GM23338 (cell line): ENCODE measurements around the gene FOXF1. TPM values are rescaled to one million over a fixed set of nuclear protein-coding genes. Genes with fewer than 3 reads are reported as not detected.
A peak's percentile ranks its signal among the peaks of the same experiment; 100 is the strongest.

Source experiments
- ATAC-seq: fragments of 200-7000 bp; cut with Tn5 transposase; 3 replicates; pipeline ENCODE4 v1.9.1; 2020
- DNase-seq: peaks from one replicate; pipeline ENCODE4 v3.0.0-alpha.2; 2015; ENCODE audit warnings: low spot score
- H2AFZ ChIP-seq: fragments of 200-600 bp; sonication (generic); 2 replicates; pipeline ENCODE4 v1.8.0; 2016; ENCODE audit warnings: antibody characterized with exemption, mild to moderate bottlenecking, moderate library complexity
- H3F3A ChIP-seq: fragments of 200-600 bp; sonication (generic); replicated peaks from 2 replicates; pipeline ENCODE4 v1.8.0; 2017; ENCODE audit warnings: antibody characterized with exemption, mixed run types, low read depth
- H3K27ac ChIP-seq: fragments of 200-600 bp; sonication (generic); 2 replicates; pipeline ENCODE4 v1.6.1; 2016; ENCODE audit warnings: low read depth
- H3K27me3 ChIP-seq: fragments of 200-600 bp; sonication (generic); 2 replicates; pipeline ENCODE4 v1.8.0; 2016; ENCODE audit warnings: mild to moderate bottlenecking, mixed run types, moderate library complexity; ENCODE audit not compliant: insufficient read depth
- H3K36me3 ChIP-seq: fragments of 200-600 bp; sonication (generic); 2 replicates; pipeline ENCODE4 v1.8.0; 2016; ENCODE audit warnings: mild to moderate bottlenecking; ENCODE audit not compliant: insufficient read depth
- H3K4me1 ChIP-seq: fragments of 200-600 bp; sonication (generic); 2 replicates; pipeline ENCODE4 v1.8.0; 2016; ENCODE audit warnings: mild to moderate bottlenecking, moderate library complexity; ENCODE audit not compliant: insufficient read depth
- H3K4me2 ChIP-seq: fragments of 200-600 bp; sonication (generic); 2 replicates; pipeline ENCODE4 v1.7.1; 2017; ENCODE audit warnings: mixed run types
- H3K4me3 ChIP-seq: fragments of 200-600 bp; sonication (generic); 2 replicates; pipeline ENCODE4 v1.6.1; 2016; ENCODE audit warnings: mixed run types
- H3K79me2 ChIP-seq: fragments of 200-600 bp; sonication (generic); replicated peaks from 2 replicates; pipeline ENCODE4 v1.8.0; 2017; ENCODE audit warnings: mild to moderate bottlenecking; ENCODE audit not compliant: insufficient read depth
- H3K9me2 ChIP-seq: fragments of 200-600 bp; sonication (generic); 2 replicates; pipeline ENCODE4 v1.8.0; 2017; ENCODE audit not compliant: insufficient read depth
- H4K20me1 ChIP-seq: fragments of 200-600 bp; sonication (generic); replicated peaks from 2 replicates; pipeline ENCODE4 v1.8.0; 2017; ENCODE audit warnings: mild to moderate bottlenecking; ENCODE audit not compliant: insufficient read depth
- H3K27ac Mint-ChIP-seq: 2 replicates; pipeline ENCODE4 v1.8.0; 2020; ENCODE audit warnings: inconsistent platforms, mild to moderate bottlenecking, moderate library complexity, mixed read lengths
- H3K27me3 Mint-ChIP-seq: 3 replicates; pipeline ENCODE4 v1.8.0; 2022; ENCODE audit warnings: low read depth, mild to moderate bottlenecking, moderate library complexity, mixed read lengths, inconsistent platforms; ENCODE audit not compliant: insufficient read depth, poor library complexity
- H3K36me3 Mint-ChIP-seq: 3 replicates; pipeline ENCODE4 v1.8.0; 2021; ENCODE audit warnings: low read depth, mild to moderate bottlenecking, inconsistent platforms, moderate library complexity, mixed read lengths
- H3K4me1 Mint-ChIP-seq: 3 replicates; pipeline ENCODE4 v1.8.0; 2020; ENCODE audit warnings: mild to moderate bottlenecking, inconsistent platforms, mixed read lengths
- H3K4me3 Mint-ChIP-seq: 3 replicates; pipeline ENCODE4 v1.8.0; 2021; ENCODE audit warnings: moderate library complexity, mild to moderate bottlenecking, inconsistent platforms, mixed read lengths
- H3K9me3 Mint-ChIP-seq: 3 replicates; pipeline ENCODE4 v1.8.0; 2020; ENCODE audit warnings: moderate library complexity, mild to moderate bottlenecking, inconsistent platforms, mixed read lengths
- CREB1 ChIP-seq: fragments of 250-450 bp; sonication (Bioruptor Pico); IDR thresholded peaks from 2 replicates; pipeline ENCODE4 v1.5.0; 2020; ENCODE audit warnings: low read depth, mild to moderate bottlenecking, moderate library complexity
- CTCF ChIP-seq, 2 experiments: fragments of 200-600 bp in 1 of 2; sonication (generic) in 1 of 2; conservative IDR thresholded peaks; 2 replicates each; pipeline versions ENCODE4 v1.5.1 to v1.6.1; 2016 to 2017; ENCODE audit warnings: antibody characterized with exemption in 2 of 2, low read depth in 2 of 2, mild to moderate bottlenecking in 2 of 2, moderate library complexity in 1 of 2
- EZH2 ChIP-seq: fragments of 200-600 bp; sonication (generic); IDR thresholded peaks from one replicate; pipeline ENCODE4 v1.8.0; 2017; ENCODE audit warnings: antibody characterized with exemption, mild to moderate bottlenecking, low read depth; ENCODE audit not compliant: unreplicated experiment
- EZH2phosphoT487 ChIP-seq: fragments of 200-600 bp; sonication (generic); IDR thresholded peaks from one replicate; pipeline ENCODE4 v1.8.1; 2018; ENCODE audit warnings: antibody characterized with exemption; ENCODE audit not compliant: unreplicated experiment
- REST ChIP-seq: IDR thresholded peaks from one replicate; pipeline ENCODE4 v1.6.1; 2018; ENCODE audit warnings: antibody characterized with exemption; ENCODE audit not compliant: unreplicated experiment
- polyA plus RNA-seq: library from polyadenylated mRNA; unstranded; fragments of >200 nt; fragmentation: Nextera tagmentation; extraction: Ambion mirVana; gene quantifications from 2 replicates; pipeline ENCODE4 v1.2.1, GENCODE V29; 2016
- total RNA-seq: library from RNA; depleted of rRNA; stranded (reverse); fragments of >200 nt; shearing (Covaris generic); gene quantifications from 2 replicates; pipeline ENCODE4 v1.2.3, GENCODE V29; 2014

Gene FOXF1
- total and polyA plus RNA-seq, 2 experiments from 2014 or later, result 0.10 to 0.15 TPM

GRCh38 chr16:86514481-86515376, 4.4 kb downstream of the FOXF1 start:
- 0 out of 2 replicates have a peak, but pooled peaks cover 6% of the 10 kb centered on the region for H3F3A ChIP-seq
- Mint-ChIP-seq H3K27me3 (peaks cover 91% of the 10 kb centered on the region), H3K4me1 (peaks cover 24% of the 10 kb centered on the region), H3K36me3 (no peaks in the 10 kb centered on the region), H3K9me3 (no peaks in the 10 kb centered on the region; the same call in 1 of the 3 replicates), H3K4me3 (peak overlapping the region; percentile 38; the same call in 1 of the 3 replicates), H3K27ac (no peak overlapping the region)
- H3K4me3 ChIP-seq, result peak overlapping the region; percentile 50
- no peak overlapping the region for H2AFZ ChIP-seq
- H3K27me3 ChIP-seq, result peaks cover 100% of the 10 kb centered on the region
- peaks cover 22% of the 10 kb centered on the region for H3K4me1 ChIP-seq
- H3K9me2 ChIP-seq, result no peaks in the 10 kb centered on the region
- no peak overlapping the region for H3K27ac ChIP-seq
- DNase-seq (no peak), ATAC-seq (no peak)
- peaks cover 11% of the 10 kb centered on the region for H4K20me1 ChIP-seq
- no peaks in the 10 kb centered on the region for H3K79me2 ChIP-seq
- H3K36me3 ChIP-seq, result no peaks in the 10 kb centered on the region
- peak; percentile 90 for TF ChIP-seq EZH2
- TF ChIP-seq REST, result no peak
- TF ChIP-seq EZH2phosphoT487, result peak; percentile 31
- no peak for TF ChIP-seq CREB1
- peak overlapping the region; percentile 78 for H3K4me2 ChIP-seq

- peak; percentile 82 for DNase-seq
- Mint-ChIP-seq H3K27ac (no peak overlapping the region), H3K9me3 (no peaks in the 10 kb centered on the region; the same call in 1 of the 3 replicates), H3K36me3 (no peaks in the 10 kb centered on the region), H3K4me3 (no peak overlapping the region), H3K4me1 (peaks cover 24% of the 10 kb centered on the region), H3K27me3 (peaks cover 94% of the 10 kb centered on the region)
- Histone ChIP-seq H3K27ac (no peak overlapping the region), H2AFZ (no peak overlapping the region), H3K27me3 (peaks cover 94% of the 10 kb centered on the region), H4K20me1 (peaks cover 11% of the 10 kb centered on the region), H3F3A (0 out of 2 replicates have a peak, but pooled peaks cover 6% of the 10 kb centered on the region), H3K4me3 (peak overlapping the region; percentile 50), H3K9me2 (no peaks in the 10 kb centered on the region), H3K36me3 (no peaks in the 10 kb centered on the region), H3K79me2 (no peaks in the 10 kb centered on the region), H3K4me2 (peak overlapping the region; percentile 78), H3K4me1 (peaks cover 22% of the 10 kb centered on the region)
- no peak for TF ChIP-seq CTCF (conservative IDR thresholded peaks at IDR 0.05; ENCODE audit: low read depth in 2 of 2)
- TF ChIP-seq CREB1, result no peak
- peak; percentile 16 for TF ChIP-seq EZH2phosphoT487
- ATAC-seq, result peak; percentile 17
Observed at GRCh38 chr16:86515413-86515776, 5.1 kb downstream of the FOXF1 start.
